IPS DF 4.7 (cell line): ENCODE results near the gene MLX.
"Not testable (repeated sequence)": the region's sequence is repeated elsewhere in the genome, so short reads cannot be mapped to it uniquely, and the experiment has no call there.

ENCODE experiments used
- DNase-seq: peaks from one replicate; pipeline ENCODE4 v3.0.0-alpha.2; 2013; ENCODE audit warnings: low spot score; ENCODE audit errors: extremely low read depth

Gene MLX

GRCh38 chr17:42618442-42619150 lies 51.7 kb downstream of the MLX start:
- DNase-seq, result peak; percentile 72

GRCh38 chr17:42621987-42622386 lies 55.1 kb downstream of the MLX start:
- DNase-seq, result not testable (repeated sequence)
